Measurements from ENCODE around the gene ELAVL1.
"Not testable (repeated sequence)": the region's sequence is repeated elsewhere in the genome, so short reads cannot be mapped to it uniquely, and the experiment has no call there.

The ELAVL1 gene

GRCh38 chr19:8005534-8006256, at the start of gene ELAVL1:
Gene ELAVL1 (minus strand): TSS chr19:8005641. CDS start chr19:7991815, 13,826 bp downstream.
- in situ Hi-C loops (cut with MboI; ENCODE audit: low sequenced_read_pairs), result loop anchor here (25.0 kb wide), 1 partner anchor 257 kb away; no protein-coding TSS in a partner anchor

GRCh38 chr19:8054169-8054568, 48.7 kb upstream of the ELAVL1 start:
- in situ Hi-C loops (cut with MboI; ENCODE audit: low sequenced_read_pairs), result no loop called here

- in situ Hi-C loops (cut with MboI; ENCODE audit: low sequenced_read_pairs), result no loop called here
These were observed 47.0 kb upstream of the ELAVL1 start, which contains the start of gene CCL25 for GRCh38 chr19:8052464-8052859. Gene CCL25 (plus strand): TSS chr19:8052760. CDS start chr19:8053050, 290 bp downstream.

GRCh38 chr19:8050274-8051096, 45.0 kb upstream of the ELAVL1 start:
- in situ Hi-C loops (cut with MboI; ENCODE audit: low sequenced_read_pairs), result no loop called here

- in situ Hi-C loops (cut with MboI; ENCODE audit: low sequenced_read_pairs), result no loop called here
These were observed 41.2 kb upstream of the ELAVL1 start for GRCh38 chr19:8046569-8047165.

- in situ Hi-C loops (cut with MboI; ENCODE audit: low sequenced_read_pairs), result no loop called here
These were observed 40.6 kb upstream of the ELAVL1 start for GRCh38 chr19:8045872-8046568.

GRCh38 chr19:8044018-8044417, 38.6 kb upstream of the ELAVL1 start:
- in situ Hi-C loops (cut with MboI; ENCODE audit: low sequenced_read_pairs), result no loop called here

GRCh38 chr19:8042900-8043299, 37.5 kb upstream of the ELAVL1 start:
- in situ Hi-C loops (cut with MboI; ENCODE audit: low sequenced_read_pairs), result no loop called here

- in situ Hi-C loops (cut with MboI; ENCODE audit: low sequenced_read_pairs), result no loop called here
These were observed 36.1 kb upstream of the ELAVL1 start for GRCh38 chr19:8041531-8041931.

GRCh38 chr19:8039231-8039630, 33.8 kb upstream of the ELAVL1 start:
- in situ Hi-C loops (cut with MboI; ENCODE audit: low sequenced_read_pairs), result no loop called here

GRCh38 chr19:8038815-8039214, 33.4 kb upstream of the ELAVL1 start:
- in situ Hi-C loops (cut with MboI; ENCODE audit: low sequenced_read_pairs), result no loop called here

- in situ Hi-C loops (cut with MboI; ENCODE audit: low sequenced_read_pairs), result no loop called here
These were observed 31.1 kb upstream of the ELAVL1 start for GRCh38 chr19:8036434-8037099.

GRCh38 chr19:8034178-8034525, 28.7 kb upstream of the ELAVL1 start:
- in situ Hi-C loops (cut with MboI; ENCODE audit: low sequenced_read_pairs), result no loop called here

GRCh38 chr19:8033287-8034177, 28.1 kb upstream of the ELAVL1 start:
- in situ Hi-C loops (cut with MboI; ENCODE audit: low sequenced_read_pairs), result not testable (repeated sequence)

GRCh38 chr19:8030960-8031359, 25.5 kb upstream of the ELAVL1 start:
- in situ Hi-C loops (cut with MboI; ENCODE audit: low sequenced_read_pairs), result no loop called here

GRCh38 chr19:8028951-8029491, 23.6 kb upstream of the ELAVL1 start:
- in situ Hi-C loops (cut with MboI; ENCODE audit: low sequenced_read_pairs), result no loop called here

- in situ Hi-C loops (cut with MboI; ENCODE audit: low sequenced_read_pairs), result no loop called here
These were observed 19.9 kb upstream of the ELAVL1 start for GRCh38 chr19:8025316-8025715.

- in situ Hi-C loops (cut with MboI; ENCODE audit: low sequenced_read_pairs), result loop anchor here (25.0 kb wide), 1 partner anchor 238 kb away; no protein-coding TSS in a partner anchor
These were observed 18.8 kb upstream of the ELAVL1 start for GRCh38 chr19:8024256-8024655.

- in situ Hi-C loops (cut with MboI; ENCODE audit: low sequenced_read_pairs), result loop anchor here (25.0 kb wide), 1 partner anchor 239 kb away; no protein-coding TSS in a partner anchor
These were observed 17.9 kb upstream of the ELAVL1 start for GRCh38 chr19:8023371-8023770.
